LoVo (cell line): ENCODE measurements around the gene DBNDD2.
A peak's percentile ranks its signal among the peaks of the same experiment; 100 is the strongest.

Experiments used
- DNase-seq: peaks from one replicate; pipeline ENCODE4 v3.0.0-alpha.2; 2016; ENCODE audit warnings: low spot score

Gene DBNDD2

GRCh38 chr20:45449528-45449927 lies 41.4 kb downstream of the DBNDD2 start:
- DNase-seq: no peak

DNA sequence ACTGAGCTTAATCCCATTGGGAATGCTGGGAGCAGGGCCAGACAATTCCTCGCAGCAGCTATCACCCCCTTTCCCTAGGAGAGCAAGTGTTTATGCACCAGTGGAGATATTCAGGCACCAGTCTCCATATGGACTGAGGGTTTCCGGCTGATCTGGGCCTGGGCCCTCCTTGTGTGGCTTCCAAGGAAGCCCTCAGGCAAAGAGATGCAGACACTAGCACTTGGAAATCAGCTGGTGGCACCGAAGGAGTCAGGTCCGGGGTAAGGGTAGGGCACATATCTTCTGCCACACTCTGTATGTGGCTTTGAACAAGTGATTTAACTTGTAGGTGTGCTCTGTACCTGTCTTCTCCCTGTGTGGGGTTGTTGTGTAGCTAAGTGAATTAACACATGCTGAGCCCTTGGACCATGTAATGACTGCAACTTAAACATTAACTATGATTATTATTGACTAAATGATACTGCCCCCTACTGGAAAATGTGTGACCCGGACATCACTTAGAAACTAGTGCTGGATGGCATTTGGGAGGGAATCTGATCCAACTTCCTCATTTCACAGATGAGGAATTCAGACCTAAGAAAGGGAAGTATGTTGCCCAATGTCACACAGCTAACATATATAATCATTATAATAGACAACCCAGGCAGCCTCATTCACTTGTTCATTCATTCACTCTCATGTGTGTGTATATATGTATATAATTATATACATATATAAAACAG lies 42.2 kb downstream of the DBNDD2 start:
- peak; percentile 16 for DNase-seq

- no peak for DNase-seq
Measured at GRCh38 chr20:45452238-45452637, 44.1 kb downstream of the DBNDD2 start.

- no peak for DNase-seq
Measured at GRCh38 chr20:45452772-45453691, 44.9 kb downstream of the DBNDD2 start.

DNA sequence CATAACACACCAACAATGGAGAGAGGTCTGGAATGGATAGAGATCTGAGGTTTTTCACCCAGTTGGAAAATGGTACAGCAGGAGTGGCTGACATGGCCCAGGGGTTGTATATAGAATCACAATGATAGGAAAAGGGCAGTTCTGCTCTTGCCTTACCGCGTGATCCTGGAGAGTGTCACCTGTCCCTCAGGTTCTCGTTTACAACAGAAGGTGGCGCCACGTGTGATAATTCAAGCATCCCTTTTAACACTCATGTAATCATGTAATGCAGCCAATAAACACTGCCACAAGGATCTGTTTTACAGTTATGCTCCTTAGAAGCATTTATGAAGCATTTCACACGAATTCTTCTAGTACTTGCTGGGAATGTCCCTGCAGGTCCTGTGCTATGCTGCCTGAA lies 48.5 kb downstream of the DBNDD2 start:
- DNase-seq: no peak

DNA sequence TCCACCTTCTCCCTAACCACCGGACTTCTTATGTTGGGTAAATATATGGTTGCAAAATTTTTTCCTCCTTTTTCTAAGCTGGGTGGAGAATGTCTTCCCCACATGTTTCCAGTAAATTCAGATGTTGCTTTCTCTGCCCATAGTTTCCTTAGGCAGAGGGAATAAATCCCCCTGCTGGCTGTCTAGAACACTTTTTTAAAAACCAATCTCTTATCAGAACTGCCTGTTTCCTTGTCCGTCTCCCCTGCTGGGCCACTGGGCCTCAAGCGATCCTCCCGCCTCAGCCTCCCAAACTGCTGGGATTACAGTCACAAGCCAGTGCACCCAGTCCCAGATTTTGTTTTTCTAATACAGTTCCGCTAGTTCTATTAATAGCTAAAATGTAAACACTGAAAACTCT lies 51.5 kb downstream of the DBNDD2 start:
- DNase-seq: no peak
